Measurements from ENCODE around the gene SF3A1. TPM values are rescaled to one million over a fixed set of nuclear protein-coding genes. Genes with fewer than 3 reads are reported as not detected.

SF3A1 gene
- total RNA-seq, 2 donors from 2014 or later = 317 to 372 TPM

- ATAC-seq (peak; percentile 57), DNase-seq (peak; percentile 67 to 86 (median 74))
- no peaks in the 10 kb centered on the region for H3K9me3 ChIP-seq (ENCODE audit: control insufficient read depth, low read length, poor library complexity, severe bottlenecking)
- Mint-ChIP-seq H3K27me3 (no peaks in the 10 kb centered on the region), H3K27ac (peak overlapping the region; percentile 24), H3K36me3 (ENCODE audit: low read depth) (peaks cover 3% of the 10 kb centered on the region), H3K4me1 (peaks cover 33% of the 10 kb centered on the region), H3K4me3 (peak overlapping the region; percentile 92)
Observed at GRCh38 chr22:30287648-30288418, 68.9 kb downstream of the SF3A1 start.

GRCh38 chr22:30286813-30287647, 69.7 kb downstream of the SF3A1 start:
- peaks cover 37% of the 10 kb centered on the region for H3K4me1 Mint-ChIP-seq
- ATAC-seq = peak; percentile 38

GRCh38 chr22:30286331-30286730, 70.4 kb downstream of the SF3A1 start:
- no peak for DNase-seq
- peak overlapping the region; percentile 79 for H3K27ac Mint-ChIP-seq
- no peak for ATAC-seq
- no peaks in the 10 kb centered on the region for H3K36me3 Mint-ChIP-seq (ENCODE audit: low read depth)
- H3K9me3 ChIP-seq (ENCODE audit: control insufficient read depth, low read length, poor library complexity, severe bottlenecking) = no peaks in the 10 kb centered on the region
- peaks cover 35% of the 10 kb centered on the region for H3K4me1 Mint-ChIP-seq
- H3K27me3 Mint-ChIP-seq = no peaks in the 10 kb centered on the region
- H3K4me3 Mint-ChIP-seq = peak overlapping the region; percentile 41

More at GRCh38 chr22:30286813-30287647, 69.7 kb downstream of the SF3A1 start:
- Mint-ChIP-seq H3K4me3 (peak overlapping the region; percentile 50), H3K27me3 (no peaks in the 10 kb centered on the region), H3K36me3 (ENCODE audit: low read depth) (peaks cover 3% of the 10 kb centered on the region), H3K27ac (peak overlapping the region; percentile 79)
- H3K9me3 ChIP-seq (ENCODE audit: control insufficient read depth, low read length, poor library complexity, severe bottlenecking) = no peaks in the 10 kb centered on the region
- peak; percentile 77 to 84 (median 82) for DNase-seq

DNA sequence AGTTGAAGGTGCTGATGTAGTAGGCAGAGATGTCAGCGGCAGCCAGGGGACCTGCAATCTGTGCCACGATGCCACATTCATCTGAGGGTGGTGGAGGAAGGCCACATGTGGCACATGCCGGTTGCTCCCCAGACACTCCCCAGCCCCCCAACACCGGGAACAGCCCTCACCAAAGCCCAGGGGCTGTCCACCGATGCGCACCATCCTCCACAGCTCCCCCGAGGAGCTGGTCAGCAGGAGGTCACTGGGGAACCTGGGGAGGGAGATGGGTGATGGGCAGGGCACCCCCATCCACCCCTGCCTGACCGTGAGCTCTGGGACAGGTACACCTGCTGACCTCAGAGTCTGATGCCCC, 70.9 kb downstream of the SF3A1 start:
- no peak for DNase-seq
- no peaks in the 10 kb centered on the region for H3K9me3 ChIP-seq (ENCODE audit: control insufficient read depth, low read length, poor library complexity, severe bottlenecking)
- ATAC-seq = no peak
- Mint-ChIP-seq H3K36me3 (ENCODE audit: low read depth) (no peaks in the 10 kb centered on the region), H3K27me3 (no peaks in the 10 kb centered on the region), H3K27ac (peak overlapping the region; percentile 79), H3K4me3 (no peak overlapping the region), H3K4me1 (peaks cover 35% of the 10 kb centered on the region)

DNA sequence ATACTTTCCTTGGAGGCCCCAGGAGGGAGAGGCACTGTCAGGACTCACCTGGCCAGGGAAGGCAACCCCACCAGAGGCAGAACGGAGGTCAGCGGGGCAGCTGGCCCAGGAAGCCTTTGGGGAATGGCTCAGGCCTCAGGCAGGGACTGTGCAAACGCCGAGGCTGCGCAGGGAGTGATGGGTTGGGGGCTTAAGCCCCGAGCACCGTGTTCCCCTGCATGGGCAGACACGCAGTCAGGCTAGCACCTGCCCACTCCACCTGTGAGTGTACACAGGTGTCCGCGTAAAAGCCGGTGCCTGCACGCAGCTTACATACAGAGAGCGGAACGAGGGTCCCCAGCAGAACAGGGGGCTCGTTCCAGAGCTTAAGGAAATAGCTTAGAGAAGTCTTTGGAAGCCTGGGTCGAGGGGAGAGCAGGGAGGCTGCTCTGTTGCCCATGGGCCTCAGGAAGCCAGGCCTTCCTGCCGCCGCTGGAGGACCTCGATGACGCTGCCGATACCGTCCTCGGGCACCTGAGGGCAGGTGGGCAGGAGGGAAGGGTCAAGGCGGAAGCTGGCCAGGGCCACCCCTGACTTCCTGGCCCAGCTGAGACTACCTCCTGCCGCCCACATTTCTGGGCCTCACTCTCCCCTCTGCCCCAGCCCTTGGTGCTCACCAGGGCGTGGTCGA, 71.4 kb downstream of the SF3A1 start:
- H3K4me1 Mint-ChIP-seq = peaks cover 33% of the 10 kb centered on the region
- no peaks in the 10 kb centered on the region for H3K9me3 ChIP-seq (ENCODE audit: control insufficient read depth, low read length, poor library complexity, severe bottlenecking)
- H3K4me3 Mint-ChIP-seq = peak overlapping the region; percentile 57
- no peak for DNase-seq
- H3K36me3 Mint-ChIP-seq (ENCODE audit: low read depth) = no peaks in the 10 kb centered on the region
- H3K27me3 Mint-ChIP-seq = no peaks in the 10 kb centered on the region
- H3K27ac Mint-ChIP-seq = no peak overlapping the region
- no peak for ATAC-seq

- H3K27me3 Mint-ChIP-seq = no peaks in the 10 kb centered on the region
- no peak overlapping the region for H3K27ac Mint-ChIP-seq
- H3K9me3 ChIP-seq (ENCODE audit: control insufficient read depth, low read length, poor library complexity, severe bottlenecking) = no peaks in the 10 kb centered on the region
- DNase-seq = no peak
- peaks cover 32% of the 10 kb centered on the region for H3K4me1 Mint-ChIP-seq
- H3K4me3 Mint-ChIP-seq = peak overlapping the region; percentile 57
- ATAC-seq = no peak
- no peaks in the 10 kb centered on the region for H3K36me3 Mint-ChIP-seq (ENCODE audit: low read depth)
Observed at GRCh38 chr22:30284666-30285065, 72.0 kb downstream of the SF3A1 start.

DNA sequence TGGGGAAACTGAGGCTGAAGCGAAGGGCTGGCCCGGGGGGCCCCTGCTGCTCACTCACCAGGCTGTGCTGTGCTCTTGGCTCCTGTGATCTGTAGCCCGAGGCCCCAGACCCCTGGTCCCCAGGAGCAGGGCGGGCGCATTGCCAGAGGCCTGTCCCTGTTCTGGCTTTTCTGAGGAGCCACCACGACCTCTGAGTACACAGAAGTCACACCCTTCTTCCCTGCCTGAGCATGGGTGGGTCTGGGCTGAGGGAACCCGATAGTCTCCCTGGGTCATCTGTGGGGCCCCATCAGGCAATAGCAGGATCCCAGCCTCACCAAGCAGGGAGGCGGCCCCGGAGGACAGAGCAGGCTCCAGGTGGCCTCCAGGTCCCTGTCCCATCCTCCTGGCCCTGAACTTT, 72.5 kb downstream of the SF3A1 start:
- DNase-seq (no peak), ATAC-seq (no peak)
- no peaks in the 10 kb centered on the region for H3K9me3 ChIP-seq (ENCODE audit: control insufficient read depth, low read length, poor library complexity, severe bottlenecking)
- Mint-ChIP-seq H3K36me3 (ENCODE audit: low read depth) (no peaks in the 10 kb centered on the region), H3K4me1 (peaks cover 33% of the 10 kb centered on the region), H3K4me3 (peak overlapping the region; percentile 49), H3K27ac (no peak overlapping the region), H3K27me3 (no peaks in the 10 kb centered on the region)

DNA sequence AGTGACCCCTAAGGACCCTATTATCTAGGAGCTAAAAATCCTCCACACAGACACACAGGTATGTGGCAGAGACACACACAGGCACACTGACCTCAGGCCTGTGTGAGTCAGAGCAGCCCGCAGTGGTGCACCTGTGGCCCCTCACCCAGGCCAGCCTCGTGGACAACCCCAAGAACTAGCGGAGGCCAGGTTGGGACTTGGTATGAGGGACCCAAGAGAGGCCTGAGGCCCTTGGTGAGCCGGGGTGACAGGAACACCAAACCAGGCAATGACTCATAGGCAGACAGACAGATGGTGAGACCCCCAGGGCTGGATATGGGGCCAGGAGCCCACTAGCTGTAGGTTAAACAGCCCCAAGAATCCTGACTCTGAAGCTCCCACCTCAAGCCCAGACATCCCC, 73.4 kb downstream of the SF3A1 start:
- Mint-ChIP-seq H3K4me1 (peaks cover 37% of the 10 kb centered on the region), H3K27ac (peak overlapping the region; percentile 32), H3K36me3 (ENCODE audit: low read depth) (no peaks in the 10 kb centered on the region), H3K27me3 (no peaks in the 10 kb centered on the region), H3K4me3 (peak overlapping the region; percentile 55)
- no peaks in the 10 kb centered on the region for H3K9me3 ChIP-seq (ENCODE audit: control insufficient read depth, low read length, poor library complexity, severe bottlenecking)
- DNase-seq (no peak), ATAC-seq (no peak)

DNA sequence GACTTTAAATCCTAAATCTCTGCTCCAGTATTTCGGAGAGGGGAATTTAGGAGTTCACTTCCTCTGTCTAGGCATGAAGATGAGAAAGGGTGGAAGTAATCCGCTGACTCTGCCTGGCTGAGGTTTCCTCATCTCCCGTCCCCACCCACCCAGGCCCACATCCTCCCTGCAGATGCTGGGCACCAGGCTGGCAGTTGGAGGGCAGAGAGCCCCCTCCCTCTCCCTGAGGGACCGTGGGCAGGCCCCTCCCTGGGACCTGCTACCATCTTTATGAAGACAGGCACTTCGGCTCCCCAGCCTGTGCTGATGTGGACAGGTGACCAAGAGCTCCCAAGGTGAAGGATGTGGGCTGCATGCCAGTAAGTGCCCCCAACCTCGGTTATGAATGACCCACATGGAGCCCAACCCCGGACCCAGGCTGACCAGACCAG, 74.1 kb downstream of the SF3A1 start:
- Mint-ChIP-seq H3K27me3 (no peaks in the 10 kb centered on the region), H3K27ac (peak overlapping the region; percentile 32), H3K36me3 (ENCODE audit: low read depth) (no peaks in the 10 kb centered on the region), H3K4me1 (peaks cover 31% of the 10 kb centered on the region), H3K4me3 (peak overlapping the region; percentile 12)
- H3K9me3 ChIP-seq (ENCODE audit: control insufficient read depth, low read length, poor library complexity, severe bottlenecking) = no peaks in the 10 kb centered on the region
- DNase-seq (no peak), ATAC-seq (no peak)

Other genes starting within 250 kb of the SF3A1 start
- 1 to 10 TPM; 1.8 to 5.3 TPM for gene LIF, start 110.1 kb downstream of the SF3A1 start, total RNA-seq
- 10 to 100 TPM; 29.1 to 35.2 TPM for gene OSM, start 90.0 kb downstream of the SF3A1 start, total RNA-seq
- gene CASTOR1, start 67.4 kb downstream of the SF3A1 start, total RNA-seq = 10 to 100 TPM; 10.6 to 12.4 TPM
- gene TBC1D10A, start 30.0 kb downstream of the SF3A1 start, total RNA-seq = 10 to 100 TPM; 46.9 to 63.1 TPM
- gene CCDC157, start 113 bp upstream of the SF3A1 start, total RNA-seq = 1 to 10 TPM; 6.7 to 9.4 TPM
- gene RNF215, start 30.5 kb upstream of the SF3A1 start, total RNA-seq = 10 to 100 TPM in 1 of 2 donors, 1 to 10 TPM in 1; 4.9 to 12.3 TPM
- 10 to 100 TPM; 37.2 to 62.6 TPM for gene SEC14L2, start 40.1 kb upstream of the SF3A1 start, total RNA-seq
- gene MTFP1, start 68.9 kb upstream of the SF3A1 start, total RNA-seq = 10 to 100 TPM; 54.3 to 69.4 TPM
- gene SEC14L3, start 115.1 kb upstream of the SF3A1 start, total RNA-seq = not detected
- gene SEC14L4, start 148.8 kb upstream of the SF3A1 start, total RNA-seq = not detected
- not detected for gene SEC14L6, start 189.8 kb upstream of the SF3A1 start, total RNA-seq
- not detected for gene GAL3ST1, start 217.8 kb upstream of the SF3A1 start, total RNA-seq
- gene PES1, start 235.0 kb upstream of the SF3A1 start, total RNA-seq = 10 to 100 TPM; 35.9 to 37.8 TPM

Data from T-helper 17 cell (primary cell).